Rectal smooth muscle tissue (tissue), 1 donor: ENCODE data around the gene ANGEL2.

Experiments
- H3K27ac ChIP-seq: one replicate; pipeline ENCODE4 v1.7.0; 2013; ENCODE audit warnings: low read depth, low read length, inconsistent platforms
- H3K27me3 ChIP-seq: one replicate; pipeline ENCODE4 v1.7.0; 2013; ENCODE audit warnings: low read length; ENCODE audit not compliant: control insufficient read depth, insufficient read depth
- H3K36me3 ChIP-seq: one replicate; pipeline ENCODE4 v1.7.0; 2013; ENCODE audit warnings: low read length; ENCODE audit not compliant: control insufficient read depth, insufficient read depth
- H3K4me1 ChIP-seq: one replicate; pipeline ENCODE4 v1.7.0; 2013; ENCODE audit warnings: low read length; ENCODE audit not compliant: control insufficient read depth, insufficient read depth
- H3K4me3 ChIP-seq: one replicate; pipeline ENCODE4 v1.7.0; 2013; ENCODE audit warnings: low read length
- H3K9ac ChIP-seq: one replicate; pipeline ENCODE4 v1.7.0; 2013; ENCODE audit warnings: low read length

ANGEL2 gene

GRCh38 chr1:212980123-212980785 is 35.4 kb downstream of the ANGEL2 start:
- Histone ChIP-seq H3K4me1 (no peaks in the 10 kb centered on the region), H3K27ac (no peak overlapping the region), H3K36me3 (no peaks in the 10 kb centered on the region), H3K9ac (no peak overlapping the region), H3K4me3 (no peak overlapping the region), H3K27me3 (no peaks in the 10 kb centered on the region)

- Histone ChIP-seq H3K9ac (no peak overlapping the region), H3K27ac (no peak overlapping the region), H3K4me3 (no peak overlapping the region)
Observed at GRCh38 chr1:212979340-212980122, 36.1 kb downstream of the ANGEL2 start.

GRCh38 chr1:212977781-212978645 is 37.7 kb downstream of the ANGEL2 start:
- Histone ChIP-seq H3K27me3 (no peaks in the 10 kb centered on the region), H3K4me3 (no peak overlapping the region), H3K36me3 (no peaks in the 10 kb centered on the region), H3K27ac (no peak overlapping the region), H3K9ac (no peak overlapping the region), H3K4me1 (no peaks in the 10 kb centered on the region)

More at GRCh38 chr1:212979340-212980122, 36.1 kb downstream of the ANGEL2 start:
- H3K4me1 ChIP-seq: no peaks in the 10 kb centered on the region
- no peaks in the 10 kb centered on the region for H3K27me3 ChIP-seq
- H3K36me3 ChIP-seq: no peaks in the 10 kb centered on the region

- H3K4me3 ChIP-seq: no peak overlapping the region
- no peak overlapping the region for H3K27ac ChIP-seq
- H3K27me3 ChIP-seq: no peaks in the 10 kb centered on the region
- no peaks in the 10 kb centered on the region for H3K4me1 ChIP-seq
- H3K36me3 ChIP-seq: no peaks in the 10 kb centered on the region
- no peak overlapping the region for H3K9ac ChIP-seq
Observed at GRCh38 chr1:212976586-212976985, 39.1 kb downstream of the ANGEL2 start.

GRCh38 chr1:212975111-212975918 is 40.4 kb downstream of the ANGEL2 start:
- no peak overlapping the region for H3K9ac ChIP-seq
- H3K4me1 ChIP-seq: no peaks in the 10 kb centered on the region
- no peak overlapping the region for H3K4me3 ChIP-seq
- no peaks in the 10 kb centered on the region for H3K36me3 ChIP-seq
- no peak overlapping the region for H3K27ac ChIP-seq
- no peaks in the 10 kb centered on the region for H3K27me3 ChIP-seq

- H3K36me3 ChIP-seq: no peaks in the 10 kb centered on the region
- no peaks in the 10 kb centered on the region for H3K27me3 ChIP-seq
- H3K4me1 ChIP-seq: no peaks in the 10 kb centered on the region
- no peak overlapping the region for H3K27ac ChIP-seq
- H3K4me3 ChIP-seq: no peak overlapping the region
- H3K9ac ChIP-seq: no peak overlapping the region
Observed at GRCh38 chr1:212974711-212975110, 41.0 kb downstream of the ANGEL2 start.

- Histone ChIP-seq H3K27ac (no peak overlapping the region), H3K27me3 (no peaks in the 10 kb centered on the region), H3K4me3 (no peak overlapping the region), H3K9ac (no peak overlapping the region), H3K36me3 (no peaks in the 10 kb centered on the region), H3K4me1 (no peaks in the 10 kb centered on the region)
Observed at GRCh38 chr1:212973899-212974298, 41.8 kb downstream of the ANGEL2 start.

GRCh38 chr1:212973426-212973825 is 42.2 kb downstream of the ANGEL2 start:
- Histone ChIP-seq H3K27me3 (no peaks in the 10 kb centered on the region), H3K4me1 (no peaks in the 10 kb centered on the region), H3K4me3 (no peak overlapping the region), H3K9ac (no peak overlapping the region), H3K36me3 (no peaks in the 10 kb centered on the region), H3K27ac (no peak overlapping the region)

- H3K4me1 ChIP-seq: no peaks in the 10 kb centered on the region
- H3K27me3 ChIP-seq: no peaks in the 10 kb centered on the region
- no peak overlapping the region for H3K27ac ChIP-seq
- H3K9ac ChIP-seq: no peak overlapping the region
- H3K36me3 ChIP-seq: no peaks in the 10 kb centered on the region
- H3K4me3 ChIP-seq: no peak overlapping the region
Observed at GRCh38 chr1:212971312-212971711, 44.4 kb downstream of the ANGEL2 start.

- H3K27me3 ChIP-seq: no peaks in the 10 kb centered on the region
- no peak overlapping the region for H3K27ac ChIP-seq
- no peak overlapping the region for H3K9ac ChIP-seq
- H3K36me3 ChIP-seq: no peaks in the 10 kb centered on the region
- no peak overlapping the region for H3K4me3 ChIP-seq
- no peaks in the 10 kb centered on the region for H3K4me1 ChIP-seq
Observed at GRCh38 chr1:212970085-212970484, 45.6 kb downstream of the ANGEL2 start.

GRCh38 chr1:212968368-212968863 is 47.3 kb downstream of the ANGEL2 start:
- Histone ChIP-seq H3K4me3 (no peak overlapping the region), H3K27ac (no peak overlapping the region), H3K36me3 (no peaks in the 10 kb centered on the region), H3K4me1 (no peaks in the 10 kb centered on the region), H3K27me3 (no peaks in the 10 kb centered on the region), H3K9ac (no peak overlapping the region)
